ENCODE data around the gene BCL11B. TPM values are rescaled to one million over a fixed set of nuclear protein-coding genes. Genes with fewer than 3 reads are reported as not detected.
A peak's percentile ranks its signal among the peaks of the same experiment; 100 is the strongest.

Gene BCL11B
- total and polyA plus RNA-seq, 4 donors, result 0.20 to 2.3 (median 0.66) TPM

DNA sequence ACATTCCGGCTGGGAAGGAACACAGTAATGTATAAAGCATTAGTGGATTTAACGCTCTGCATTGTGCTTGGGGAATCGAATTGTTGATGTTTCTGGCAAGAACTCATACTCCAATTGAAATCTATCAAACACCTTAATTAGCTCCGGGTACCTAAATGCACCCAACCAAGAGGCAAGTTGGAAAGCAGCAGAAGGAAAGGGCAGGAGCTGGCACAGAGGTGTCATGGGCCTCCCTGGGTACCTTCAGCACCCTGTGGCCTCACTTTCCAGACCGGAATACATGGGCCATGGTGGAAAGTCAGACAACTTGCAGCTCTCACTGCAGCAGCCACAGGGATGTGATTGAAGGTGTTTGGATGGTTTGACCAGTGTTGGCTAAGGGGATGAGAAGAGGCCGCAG is 6.8 kb upstream of the BCL11B start:
- Histone ChIP-seq H3K9me3 (ENCODE audit: control insufficient read depth in 4 of 4, insufficient read depth in 3 of 4, low read length in 3 of 4) (no peaks in the 10 kb centered on the region), H3K27me3 (ENCODE audit: control insufficient read depth in 3 of 3, insufficient read depth in 3 of 3, low read length in 2 of 3) (peaks cover 0 to 37% (median 25%) of the 10 kb centered on the region in 3 donors), H3K4me1 (ENCODE audit: control insufficient read depth in 5 of 5, insufficient read depth in 5 of 5, low read length in 5 of 5) (peaks cover 0 to 13% (median 4%) of the 10 kb centered on the region in 5 donors), H3K27ac (ENCODE audit: low read depth in 1 of 2, low read length in 1 of 2) (no peak overlapping the region), H3K36me3 (ENCODE audit: control insufficient read depth in 4 of 4, insufficient read depth in 4 of 4, low read length in 4 of 4) (no peaks in the 10 kb centered on the region), H3K4me3 (no peak overlapping the region), H3K9ac (ENCODE audit: insufficient read depth in 1 of 2, low read length in 2 of 2) (no peak overlapping the region)
- DNase-seq, result no peak
- no peak for ATAC-seq (ENCODE audit: insufficient read depth, low FRiP score)
- TF ChIP-seq, protein P1, sequence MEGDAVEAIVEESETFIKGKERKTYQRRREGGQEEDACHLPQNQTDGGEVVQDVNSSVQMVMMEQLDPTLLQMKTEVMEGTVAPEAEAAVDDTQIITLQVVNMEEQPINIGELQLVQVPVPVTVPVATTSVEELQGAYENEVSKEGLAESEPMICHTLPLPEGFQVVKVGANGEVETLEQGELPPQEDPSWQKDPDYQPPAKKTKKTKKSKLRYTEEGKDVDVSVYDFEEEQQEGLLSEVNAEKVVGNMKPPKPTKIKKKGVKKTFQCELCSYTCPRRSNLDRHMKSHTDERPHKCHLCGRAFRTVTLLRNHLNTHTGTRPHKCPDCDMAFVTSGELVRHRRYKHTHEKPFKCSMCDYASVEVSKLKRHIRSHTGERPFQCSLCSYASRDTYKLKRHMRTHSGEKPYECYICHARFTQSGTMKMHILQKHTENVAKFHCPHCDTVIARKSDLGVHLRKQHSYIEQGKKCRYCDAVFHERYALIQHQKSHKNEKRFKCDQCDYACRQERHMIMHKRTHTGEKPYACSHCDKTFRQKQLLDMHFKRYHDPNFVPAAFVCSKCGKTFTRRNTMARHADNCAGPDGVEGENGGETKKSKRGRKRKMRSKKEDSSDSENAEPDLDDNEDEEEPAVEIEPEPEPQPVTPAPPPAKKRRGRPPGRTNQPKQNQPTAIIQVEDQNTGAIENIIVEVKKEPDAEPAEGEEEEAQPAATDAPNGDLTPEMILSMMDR (IDR thresholded peaks at IDR 0.05; ENCODE audit: control extremely low read depth, extremely low read depth), result no peak
- WGBS, 2 donors, result 81 to 83% methylated on average over 6 of the region's 6 CpGs

DNA sequence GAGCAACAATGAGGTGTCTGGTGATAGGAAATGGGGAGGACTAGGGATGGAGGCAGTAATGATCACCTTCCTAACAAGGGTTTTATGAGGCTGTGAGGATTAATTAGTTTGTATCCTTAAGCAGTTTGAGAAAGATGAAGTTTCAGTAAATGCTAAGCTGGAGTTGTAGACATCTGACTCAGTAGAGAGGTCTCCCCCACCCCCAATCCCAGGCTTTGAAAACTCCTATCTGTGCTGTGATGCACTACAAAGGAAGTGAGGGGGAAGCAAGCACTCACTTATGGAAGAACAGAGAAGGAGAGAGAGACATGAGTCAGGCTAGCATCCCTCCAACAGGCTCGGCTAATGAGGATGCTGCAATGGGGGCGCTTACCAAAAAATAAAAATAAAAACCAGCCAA is 5.5 kb upstream of the BCL11B start:
- no peaks in the 10 kb centered on the region for H3K36me3 ChIP-seq (ENCODE audit: control insufficient read depth in 4 of 4, insufficient read depth in 4 of 4, low read length in 4 of 4)
- peaks cover 0 to 37% (median 25%) of the 10 kb centered on the region in 3 donors for H3K27me3 ChIP-seq (ENCODE audit: control insufficient read depth in 3 of 3, insufficient read depth in 3 of 3, low read length in 2 of 3)
- 24 to 28% methylated on average over 2 of the region's 2 CpGs for WGBS, 2 donors
- no peaks in the 10 kb centered on the region for H3K9me3 ChIP-seq (ENCODE audit: control insufficient read depth in 4 of 4, insufficient read depth in 3 of 4, low read length in 3 of 4)
- H3K4me3 ChIP-seq, result no peak overlapping the region
- H3K4me1 ChIP-seq (ENCODE audit: control insufficient read depth in 5 of 5, insufficient read depth in 5 of 5, low read length in 5 of 5), result peaks cover 0 to 24% (median 13%) of the 10 kb centered on the region in 5 donors
- DNase-seq, result peak in 2 of 3 donors; percentile 12 to 31
- H3K9ac ChIP-seq (ENCODE audit: insufficient read depth in 1 of 2, low read length in 2 of 2), result peak overlapping the region in 1 of 2 donors; percentile 7
- TF ChIP-seq, protein P1 (IDR thresholded peaks at IDR 0.05; ENCODE audit: control extremely low read depth, extremely low read depth), result no peak
- no peak overlapping the region for H3K27ac ChIP-seq (ENCODE audit: low read depth in 1 of 2, low read length in 1 of 2)
- no peak for ATAC-seq (ENCODE audit: insufficient read depth, low FRiP score)

DNA sequence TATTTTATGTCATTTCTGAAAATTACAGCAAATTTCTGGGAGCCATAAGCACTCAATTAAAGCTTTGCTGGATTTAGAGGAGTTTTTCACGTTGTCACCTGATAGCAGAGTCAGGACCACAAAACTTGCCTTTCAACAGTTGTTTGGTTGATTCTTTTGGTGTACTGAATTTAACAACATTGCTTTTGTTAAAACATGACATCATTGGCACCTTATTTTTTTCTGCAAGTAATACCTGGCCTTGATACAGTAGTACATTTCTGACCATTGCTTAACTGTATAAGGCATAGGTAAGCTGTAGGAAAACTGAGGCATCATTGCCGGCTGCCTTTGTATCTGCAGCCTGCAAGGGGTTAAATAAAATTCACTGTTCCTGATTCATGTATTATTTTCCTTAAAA is 4.5 kb upstream of the BCL11B start:
- 49 to 57% methylated on average over 2 of the region's 2 CpGs for WGBS, 2 donors
- Histone ChIP-seq H3K27ac (ENCODE audit: low read depth in 1 of 2, low read length in 1 of 2) (no peak overlapping the region), H3K36me3 (ENCODE audit: control insufficient read depth in 4 of 4, insufficient read depth in 4 of 4, low read length in 4 of 4) (no peaks in the 10 kb centered on the region), H3K9ac (ENCODE audit: insufficient read depth in 1 of 2, low read length in 2 of 2) (no peak overlapping the region), H3K4me1 (ENCODE audit: control insufficient read depth in 5 of 5, insufficient read depth in 5 of 5, low read length in 5 of 5) (peaks cover 0 to 24% (median 13%) of the 10 kb centered on the region in 5 donors), H3K27me3 (ENCODE audit: control insufficient read depth in 3 of 3, insufficient read depth in 3 of 3, low read length in 2 of 3) (peaks cover 7 to 37% (median 25%) of the 10 kb centered on the region in 3 donors), H3K9me3 (ENCODE audit: control insufficient read depth in 4 of 4, insufficient read depth in 3 of 4, low read length in 3 of 4) (no peaks in the 10 kb centered on the region), H3K4me3 (no peak overlapping the region)
- ATAC-seq (ENCODE audit: insufficient read depth, low FRiP score) (no peak), DNase-seq (no peak)
- TF ChIP-seq, protein P1 (IDR thresholded peaks at IDR 0.05; ENCODE audit: control extremely low read depth, extremely low read depth), result no peak

DNA sequence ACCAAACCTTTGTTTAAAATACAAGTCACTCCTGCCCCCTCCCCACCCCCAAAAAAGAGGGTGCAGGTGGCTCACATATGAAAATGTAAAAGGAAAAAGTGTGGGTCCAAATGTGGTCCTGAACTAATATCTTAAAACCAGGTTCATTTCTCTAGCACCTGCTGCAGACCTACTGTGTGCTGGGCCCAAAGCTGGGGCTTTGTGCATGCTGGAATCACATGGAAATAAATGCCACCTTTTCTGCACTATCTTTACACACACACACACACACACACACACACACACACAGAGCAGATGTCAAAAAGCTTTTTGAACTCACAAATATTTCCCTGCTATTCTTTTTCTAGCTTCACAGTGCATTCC is 3.2 kb upstream of the BCL11B start:
- Histone ChIP-seq H3K36me3 (ENCODE audit: control insufficient read depth in 4 of 4, insufficient read depth in 4 of 4, low read length in 4 of 4) (no peaks in the 10 kb centered on the region), H3K4me1 (ENCODE audit: control insufficient read depth in 5 of 5, insufficient read depth in 5 of 5, low read length in 5 of 5) (peaks cover 0 to 24% (median 15%) of the 10 kb centered on the region in 5 donors), H3K9me3 (ENCODE audit: control insufficient read depth in 4 of 4, insufficient read depth in 3 of 4, low read length in 3 of 4) (no peaks in the 10 kb centered on the region), H3K4me3 (no peak overlapping the region), H3K27me3 (ENCODE audit: control insufficient read depth in 3 of 3, insufficient read depth in 3 of 3, low read length in 2 of 3) (peaks cover 14 to 34% (median 25%) of the 10 kb centered on the region in 3 donors), H3K9ac (ENCODE audit: insufficient read depth in 1 of 2, low read length in 2 of 2) (no peak overlapping the region), H3K27ac (ENCODE audit: low read depth in 1 of 2, low read length in 1 of 2) (no peak overlapping the region)
- peak in 2 of 3 donors; percentile 8 to 11 for DNase-seq
- TF ChIP-seq, protein P1 (IDR thresholded peaks at IDR 0.05; ENCODE audit: control extremely low read depth, extremely low read depth), result no peak
- ATAC-seq (ENCODE audit: insufficient read depth, low FRiP score), result no peak

Data from lung (tissue), 12 donors.